ENCODE results near the gene TBC1D13.
"Not testable (repeated sequence)": the region's sequence is repeated elsewhere in the genome, so short reads cannot be mapped to it uniquely, and the experiment has no call there.

TBC1D13 gene

DNA sequence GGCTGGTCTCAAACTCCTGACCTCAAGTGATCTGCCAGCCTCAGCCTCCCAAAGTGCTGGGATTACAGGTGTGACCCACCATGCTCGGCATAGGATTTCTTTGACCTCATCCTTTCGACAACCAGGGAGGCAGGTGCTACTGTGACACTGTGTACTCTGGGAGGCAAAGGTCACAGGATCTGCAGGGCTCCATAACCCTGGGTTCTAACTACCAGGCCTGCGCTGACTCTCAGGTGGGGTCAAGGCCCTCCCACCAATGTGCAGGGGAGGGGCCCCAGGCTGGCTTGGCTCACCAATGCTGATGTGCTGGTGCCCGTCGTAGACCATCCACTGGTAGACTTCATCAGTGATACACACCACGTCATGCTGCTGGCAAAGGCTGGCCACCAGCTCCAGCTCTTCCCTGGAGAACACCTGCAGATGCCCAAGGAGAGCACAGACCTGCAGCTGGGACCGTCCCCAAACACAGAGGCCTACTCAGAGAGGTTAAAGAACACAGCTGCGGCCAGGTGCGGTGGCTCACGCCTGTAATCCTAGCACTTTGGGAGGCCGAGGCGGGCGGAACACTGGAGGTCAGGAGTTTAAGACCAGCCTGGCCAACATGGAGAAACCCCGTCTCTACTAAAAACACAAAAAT lies 49.6 kb downstream of the TBC1D13 start:
- no peak for FAIRE-seq
- no peak for DNase-seq (ENCODE audit: insufficient read length, low spot score)

DNA sequence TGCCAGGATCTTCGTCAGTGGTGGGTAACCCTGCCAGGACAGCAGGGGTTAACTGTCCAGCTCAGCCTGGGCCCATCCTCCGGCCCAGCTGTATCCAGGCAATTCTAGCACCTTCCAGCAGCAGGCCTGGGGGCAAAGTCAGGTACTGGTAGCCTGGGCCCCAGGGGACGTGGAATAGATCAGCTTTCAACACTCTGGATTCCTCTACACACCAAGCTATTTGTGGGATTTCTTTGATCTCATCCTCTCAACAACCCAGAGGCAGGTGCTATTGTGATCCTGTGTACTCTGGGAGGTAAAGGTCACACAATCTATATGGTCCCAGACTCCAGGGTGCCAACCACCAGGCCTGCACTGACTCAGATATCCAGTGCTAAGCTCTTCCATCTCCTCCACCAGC lies 51.3 kb downstream of the TBC1D13 start:
- no peak for FAIRE-seq
- TF ChIP-seq POLR2A (IDR thresholded peaks at IDR 0.05; ENCODE audit: low read depth, low read length): no peak
- no peak for DNase-seq (ENCODE audit: insufficient read length, low spot score)

More for the DNA sequence above, 49.6 kb downstream of the TBC1D13 start:
- no peak for TF ChIP-seq POLR2A (IDR thresholded peaks at IDR 0.05; ENCODE audit: low read depth, low read length)

DNA sequence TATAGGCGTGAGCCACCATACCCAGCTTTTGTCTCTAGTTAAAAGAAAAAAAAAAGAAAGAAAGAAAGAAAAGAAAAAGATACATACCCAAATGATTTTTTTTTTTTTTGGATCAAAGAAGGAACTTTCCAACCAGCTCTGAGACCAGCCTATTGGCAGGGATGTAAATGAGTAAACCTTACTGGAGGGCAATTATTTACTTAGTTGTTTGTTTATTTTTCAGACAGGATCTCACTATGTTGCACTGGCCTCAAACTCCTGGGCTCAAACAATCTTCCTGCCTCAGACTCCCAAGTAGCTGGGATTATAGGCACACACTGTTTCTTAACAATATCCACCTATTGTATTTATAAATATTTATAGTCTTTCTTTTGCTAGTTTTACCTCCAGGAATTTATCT lies 53.5 kb downstream of the TBC1D13 start:
- TF ChIP-seq POLR2A (IDR thresholded peaks at IDR 0.05; ENCODE audit: low read depth, low read length): no peak
- DNase-seq (ENCODE audit: insufficient read length, low spot score) (no peak), FAIRE-seq (no peak)

DNA sequence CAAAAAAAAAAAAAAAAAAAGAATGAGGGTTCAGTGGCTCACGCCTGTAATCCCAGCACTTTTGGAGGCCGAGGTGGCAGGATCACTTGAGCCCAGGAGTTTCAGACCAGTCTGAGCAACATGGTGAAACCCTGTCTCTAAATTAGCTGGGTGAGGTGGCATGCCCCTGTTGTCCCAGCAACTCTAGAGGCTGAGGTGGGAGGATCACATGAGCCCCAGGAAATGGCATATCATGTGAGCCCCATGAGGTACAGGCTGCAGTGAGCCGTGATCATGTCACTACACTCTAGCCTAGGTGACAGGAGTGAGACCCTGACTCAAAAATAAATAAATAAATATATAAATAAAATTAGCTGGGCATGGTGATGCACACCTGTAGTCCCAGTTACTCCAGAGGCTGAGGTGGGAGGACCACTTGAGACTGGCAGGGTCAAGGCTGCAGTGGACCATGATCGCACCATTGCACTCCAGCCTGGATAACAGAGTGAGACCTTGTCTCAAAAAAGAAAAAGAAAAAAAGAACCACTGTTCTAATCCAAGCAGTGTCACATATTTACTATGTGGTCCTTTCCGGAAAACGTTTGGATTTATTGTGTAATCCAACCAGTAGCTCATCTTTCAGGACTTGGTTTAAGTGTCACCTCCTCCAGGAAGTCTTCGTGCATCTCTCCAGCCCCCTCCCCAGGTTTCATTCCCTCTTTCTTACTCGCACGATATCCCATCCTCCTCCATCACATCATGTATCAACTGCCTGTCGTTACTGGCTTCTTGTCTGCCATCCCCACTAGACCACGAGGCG lies 54.8 kb downstream of the TBC1D13 start:
- no peak for FAIRE-seq
- no peak for TF ChIP-seq POLR2A (IDR thresholded peaks at IDR 0.05; ENCODE audit: low read depth, low read length)
- DNase-seq (ENCODE audit: insufficient read length, low spot score): no peak

DNA sequence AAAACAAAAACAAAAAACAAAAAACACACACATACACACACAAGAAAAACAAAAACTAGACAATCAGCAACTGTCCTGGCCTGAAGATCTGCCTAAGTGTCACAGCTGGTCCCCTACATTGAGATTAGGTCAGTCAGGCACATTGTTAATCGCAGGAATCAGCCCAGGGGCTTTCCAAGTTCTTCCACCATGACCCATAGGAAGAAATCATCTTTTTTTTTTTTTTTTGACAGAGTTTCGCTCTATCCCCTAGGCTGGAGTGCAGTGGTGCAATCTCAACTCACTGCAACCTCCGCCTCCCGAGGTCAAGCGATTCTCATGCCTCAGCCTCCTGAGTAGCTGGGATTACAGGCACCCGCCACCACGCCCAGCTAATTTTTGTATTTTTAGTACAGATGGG lies 56.1 kb downstream of the TBC1D13 start:
- not testable (repeated sequence) for DNase-seq (ENCODE audit: insufficient read length, low spot score); FAIRE-seq

DNA sequence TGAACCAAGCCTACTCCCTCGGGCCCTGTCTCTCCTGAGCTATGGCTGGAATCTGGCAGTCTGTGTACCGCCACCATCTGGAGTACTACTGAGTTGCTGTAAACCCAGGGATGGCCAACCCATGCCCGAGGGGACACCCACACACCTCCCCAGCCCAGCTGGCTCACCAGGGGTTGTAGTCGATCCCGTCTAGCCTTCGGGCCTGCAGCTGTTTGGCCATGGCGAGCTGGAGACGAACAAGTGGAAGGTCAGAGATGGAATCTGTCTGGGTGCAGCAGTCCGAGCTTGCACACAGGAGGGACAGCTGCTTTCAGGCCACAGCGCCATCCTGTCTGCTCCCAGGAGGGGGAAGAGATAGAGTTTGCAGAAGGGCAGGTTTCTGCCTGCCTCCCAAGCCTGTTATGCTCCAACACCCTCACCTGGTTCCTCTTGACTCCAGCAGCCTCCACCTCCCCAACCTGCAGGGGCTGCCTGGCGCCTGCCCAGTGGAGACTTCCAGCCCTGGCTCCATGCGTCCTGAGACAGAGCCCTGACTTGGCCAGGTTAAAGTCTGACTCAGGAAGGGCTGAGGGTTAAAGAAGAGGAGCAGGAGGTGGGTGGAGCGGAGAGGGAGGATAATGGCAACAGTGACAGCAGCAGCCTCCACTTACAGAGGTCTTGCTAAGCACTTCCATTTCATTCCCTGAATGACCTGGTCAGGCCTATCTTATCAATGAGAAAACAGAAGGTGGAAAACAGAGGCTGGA lies 58.3 kb downstream of the TBC1D13 start:
- DNase-seq (ENCODE audit: insufficient read length, low spot score): no peak
- no peak for TF ChIP-seq POLR2A (IDR thresholded peaks at IDR 0.05; ENCODE audit: low read depth, low read length)

DNA sequence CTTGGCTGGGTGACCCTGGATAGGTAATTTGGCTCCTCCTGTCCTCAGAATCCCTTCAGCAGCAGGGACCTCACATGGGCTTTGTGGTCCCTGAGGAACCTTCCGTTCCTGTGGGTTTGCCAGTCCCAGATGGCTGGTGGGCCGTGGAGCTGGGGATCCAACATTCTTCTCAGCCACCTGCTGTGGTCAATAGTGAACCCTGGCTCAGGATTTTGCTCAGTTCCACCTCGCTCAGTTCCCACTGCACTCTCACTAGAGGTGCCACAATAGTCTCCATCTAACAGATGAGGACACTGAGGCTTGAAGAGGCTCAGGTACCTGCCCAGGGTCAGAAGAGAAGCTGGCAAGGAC lies 59.6 kb downstream of the TBC1D13 start:
- no peak for TF ChIP-seq POLR2A (IDR thresholded peaks at IDR 0.05; ENCODE audit: low read depth, low read length)
- DNase-seq (ENCODE audit: insufficient read length, low spot score) (no peak), FAIRE-seq (no peak)

More for the DNA sequence above, 58.3 kb downstream of the TBC1D13 start:
- FAIRE-seq: no peak

DNA sequence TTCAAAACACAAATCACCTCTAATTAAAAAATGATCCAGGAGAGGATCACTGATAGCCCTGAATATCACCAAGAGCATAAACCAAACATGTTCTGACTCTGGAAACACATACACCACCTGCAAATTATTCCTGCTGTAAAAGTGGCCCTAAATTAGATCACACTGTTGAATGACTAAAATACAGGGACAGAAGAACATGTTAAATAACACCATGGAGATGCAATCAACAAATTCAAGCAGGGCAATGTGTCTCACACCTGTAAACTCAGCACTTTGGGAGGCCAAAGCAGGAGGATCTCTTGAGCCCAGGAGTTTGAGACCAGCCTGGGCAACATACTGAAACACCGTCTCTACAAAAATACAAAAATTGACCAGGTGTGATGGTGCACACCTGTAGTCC lies 60.8 kb downstream of the TBC1D13 start:
- TF ChIP-seq POLR2A (IDR thresholded peaks at IDR 0.05; ENCODE audit: low read depth, low read length): no peak
- no peak for DNase-seq (ENCODE audit: insufficient read length, low spot score)
- FAIRE-seq: no peak

DNA sequence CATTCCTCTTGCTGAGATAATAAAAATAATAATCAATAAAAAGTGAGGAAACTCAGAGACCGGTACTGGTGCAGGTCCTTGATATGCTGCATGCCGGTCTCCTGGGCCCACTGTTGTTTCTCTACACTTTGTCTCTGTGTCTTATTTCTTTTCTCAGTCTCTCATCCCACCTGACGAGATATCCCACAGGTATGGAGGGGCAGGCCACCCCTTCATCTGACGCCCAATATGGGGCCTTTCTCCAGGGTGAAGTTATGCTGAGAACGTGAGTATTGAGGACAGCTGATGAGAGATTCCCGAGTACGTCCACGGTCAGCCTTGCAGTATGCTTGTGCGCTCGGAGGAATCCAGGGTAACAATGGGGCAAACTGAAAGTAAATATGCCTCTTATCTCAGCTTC lies 64.0 kb downstream of the TBC1D13 start:
- DNase-seq (ENCODE audit: insufficient read length, low spot score); FAIRE-seq: not testable (repeated sequence)

DNA sequence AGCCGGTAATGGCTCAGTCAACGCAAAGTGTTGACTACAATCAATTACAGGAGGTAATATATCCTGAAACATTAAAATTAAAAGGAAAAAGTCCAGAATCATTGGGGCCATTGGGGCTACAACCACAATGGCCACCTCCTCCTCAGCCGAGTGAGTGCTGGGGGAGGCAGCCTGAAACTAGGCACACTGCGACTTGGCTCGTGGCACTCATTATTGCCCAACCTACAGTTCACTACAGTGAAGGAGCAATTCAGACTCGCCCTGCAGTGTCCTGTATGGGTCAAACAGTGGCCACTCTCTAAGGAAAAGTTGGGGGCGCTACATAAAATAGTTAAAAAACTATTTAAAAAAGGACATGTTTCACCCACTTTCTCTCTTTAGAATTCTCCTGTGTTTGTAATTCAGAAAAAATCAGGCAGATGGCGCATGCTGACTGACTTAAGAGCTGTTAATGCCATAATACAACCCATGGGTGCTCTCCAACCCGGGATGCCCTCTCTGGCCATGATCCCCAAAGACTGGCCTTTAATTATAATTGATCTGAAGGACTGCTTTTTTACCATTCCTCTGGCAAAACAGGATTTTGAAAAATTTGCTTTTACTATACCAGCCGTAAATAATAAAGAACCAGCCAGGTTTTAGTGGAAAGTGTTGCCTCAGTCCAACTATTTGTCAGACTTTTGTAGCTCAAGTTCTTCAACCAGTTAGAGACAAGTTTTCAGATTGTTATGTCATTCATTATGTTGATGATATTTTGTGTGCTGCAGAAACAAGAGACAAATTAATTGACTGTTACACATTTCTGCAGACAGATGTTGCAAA lies 64.9 kb downstream of the TBC1D13 start:
- DNase-seq (ENCODE audit: insufficient read length, low spot score); FAIRE-seq: not testable (repeated sequence)

DNA sequence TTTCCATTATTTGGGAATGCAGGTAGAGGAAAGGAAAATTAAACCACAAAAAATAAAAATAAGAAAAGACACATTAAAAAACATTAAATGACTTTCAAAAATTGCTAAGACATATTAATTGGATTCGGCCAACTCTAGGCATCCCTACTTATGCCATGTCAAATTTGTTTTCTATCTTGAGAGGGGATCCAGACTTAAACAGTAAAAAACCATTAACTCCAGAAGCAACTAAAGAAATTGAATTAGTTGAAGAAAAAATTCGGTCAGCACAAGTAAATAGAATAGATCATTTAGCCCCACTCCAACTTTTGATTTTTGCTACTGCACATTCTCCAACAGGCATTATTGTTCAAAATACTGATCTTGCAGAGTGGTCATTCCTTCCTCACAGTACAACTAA lies 65.6 kb downstream of the TBC1D13 start:
- FAIRE-seq; DNase-seq (ENCODE audit: insufficient read length, low spot score): not testable (repeated sequence)

DNA sequence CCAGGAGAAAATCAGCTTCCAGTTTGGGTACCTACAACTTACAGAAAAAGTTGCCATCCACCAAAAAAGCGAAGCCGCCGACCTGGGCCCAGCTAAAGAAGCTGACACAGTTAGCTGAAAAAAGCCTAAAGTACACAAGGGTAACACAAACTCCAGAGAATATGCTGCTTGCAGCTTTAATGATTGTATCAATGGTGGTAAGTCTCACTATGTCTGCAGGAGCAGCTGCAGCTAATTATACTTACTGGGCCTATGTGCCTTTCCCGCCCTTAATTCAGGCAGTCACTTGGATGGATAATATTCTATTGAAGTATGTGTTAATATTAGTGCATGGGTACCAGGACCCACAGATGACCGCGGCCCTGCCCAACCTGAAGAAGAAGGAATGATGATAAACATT lies 67.4 kb downstream of the TBC1D13 start:
- DNase-seq (ENCODE audit: insufficient read length, low spot score); FAIRE-seq: not testable (repeated sequence)

DNA sequence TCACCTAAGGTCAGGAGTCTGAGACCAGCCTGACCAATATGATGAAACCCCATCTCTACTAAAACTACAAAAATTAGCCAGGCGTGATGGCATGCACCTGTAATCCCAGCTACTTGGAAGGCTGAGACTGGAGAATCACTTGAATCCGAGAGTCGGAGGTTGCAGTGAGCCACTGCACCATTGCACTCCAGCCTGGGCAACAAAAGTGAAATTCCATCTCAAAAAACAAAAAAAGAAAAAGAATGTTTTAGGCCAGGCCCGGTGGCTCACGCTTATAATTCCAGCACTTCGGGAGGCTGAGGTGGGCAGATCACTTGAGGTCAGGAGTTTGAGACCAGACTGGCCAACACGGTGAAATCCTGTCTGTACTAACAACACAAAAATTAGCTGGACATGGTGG lies 71.4 kb downstream of the TBC1D13 start:
- not testable (repeated sequence) for FAIRE-seq; DNase-seq (ENCODE audit: insufficient read length, low spot score)
